RWPE1 (cell line): Measurements from ENCODE around the gene TES.
"Not testable (repeated sequence)": the region's sequence is repeated elsewhere in the genome, so short reads cannot be mapped to it uniquely, and the experiment has no call there.

Experiments used
- CTCF ChIA-PET: fragments of 350-600 bp; sonication (Branson Sonifier 250); formaldehyde crosslinking; extraction: SDS; loops from one replicate; lab custom pipeline; 2021; lab: Yijun Ruan, JAX
- POLR2A ChIA-PET: fragments of 400-600 bp; formaldehyde crosslinking; extraction: SDS; loops from one replicate; lab custom pipeline; 2020; ENCODE audit warnings: antibody characterized with exemption; ENCODE audit not compliant: low non-redundant PET; lab: Yijun Ruan, JAX
- DNase-seq: peaks from one replicate; pipeline ENCODE4 v3.0.0; 2012; ENCODE audit warnings: low spot score
- H3K27ac ChIP-seq: fragments of 450-650 bp; 2 replicates; pipeline ENCODE4 v1.5.1; 2017
- TF ChIP-seq, protein P1 (sequence below): fragments of 450-650 bp; conservative IDR thresholded peaks from 2 replicates; pipeline ENCODE4 v1.5.1; 2017; ENCODE audit warnings: low read depth, mild to moderate bottlenecking

Gene TES

GRCh38 chr7:116240024-116240668 is 29.8 kb downstream of the TES start:
- H3K27ac ChIP-seq: no peak overlapping the region
- ChIA-PET POLR2A (no interaction called here), CTCF (interaction anchor here (0.6 to 1.6 kb wide), 3 partner anchors 19 to 432 kb away, joined by 3 to 6 read pairs (median 5); partner anchors contain the start of gene MET)
- TF ChIP-seq, protein P1, sequence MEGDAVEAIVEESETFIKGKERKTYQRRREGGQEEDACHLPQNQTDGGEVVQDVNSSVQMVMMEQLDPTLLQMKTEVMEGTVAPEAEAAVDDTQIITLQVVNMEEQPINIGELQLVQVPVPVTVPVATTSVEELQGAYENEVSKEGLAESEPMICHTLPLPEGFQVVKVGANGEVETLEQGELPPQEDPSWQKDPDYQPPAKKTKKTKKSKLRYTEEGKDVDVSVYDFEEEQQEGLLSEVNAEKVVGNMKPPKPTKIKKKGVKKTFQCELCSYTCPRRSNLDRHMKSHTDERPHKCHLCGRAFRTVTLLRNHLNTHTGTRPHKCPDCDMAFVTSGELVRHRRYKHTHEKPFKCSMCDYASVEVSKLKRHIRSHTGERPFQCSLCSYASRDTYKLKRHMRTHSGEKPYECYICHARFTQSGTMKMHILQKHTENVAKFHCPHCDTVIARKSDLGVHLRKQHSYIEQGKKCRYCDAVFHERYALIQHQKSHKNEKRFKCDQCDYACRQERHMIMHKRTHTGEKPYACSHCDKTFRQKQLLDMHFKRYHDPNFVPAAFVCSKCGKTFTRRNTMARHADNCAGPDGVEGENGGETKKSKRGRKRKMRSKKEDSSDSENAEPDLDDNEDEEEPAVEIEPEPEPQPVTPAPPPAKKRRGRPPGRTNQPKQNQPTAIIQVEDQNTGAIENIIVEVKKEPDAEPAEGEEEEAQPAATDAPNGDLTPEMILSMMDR: no peak
- DNase-seq: no peak

DNA sequence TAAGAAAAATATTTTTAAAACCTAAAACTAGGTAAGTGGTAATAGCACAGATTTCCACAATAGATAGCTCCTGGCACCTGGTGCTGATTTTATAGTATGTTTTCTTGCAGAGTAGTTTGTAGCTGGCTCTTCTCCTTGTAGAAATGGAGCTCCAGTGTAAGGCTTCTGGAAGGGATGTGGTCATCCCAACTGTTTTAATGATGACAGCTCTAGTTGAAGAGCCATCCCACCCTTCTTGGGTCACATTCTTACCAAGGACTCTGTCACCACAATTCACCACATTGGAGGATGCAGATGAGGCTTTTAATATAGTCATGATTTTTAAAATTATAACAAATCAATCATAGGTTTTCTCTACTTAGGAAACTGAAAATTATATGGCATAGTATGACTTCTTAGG is 31.0 kb downstream of the TES start:
- no peak for DNase-seq
- ChIA-PET CTCF (no interaction called here), POLR2A (no interaction called here)
- H3K27ac ChIP-seq: no peak overlapping the region
- TF ChIP-seq, protein P1: no peak

GRCh38 chr7:116242178-116242577 is 31.8 kb downstream of the TES start:
- no peak overlapping the region for H3K27ac ChIP-seq
- TF ChIP-seq, protein P1: no peak; the same call in 1 of the 2 replicates
- no peak for DNase-seq
- CTCF ChIA-PET: interaction anchor here (0.5 to 0.7 kb wide), 4 partner anchors 104 to 350 kb away, joined by 3 read pairs; no protein-coding TSS in a partner anchor
- POLR2A ChIA-PET: no interaction called here

GRCh38 chr7:116242759-116243158 is 32.4 kb downstream of the TES start:
- no peak for DNase-seq
- TF ChIP-seq, protein P1: no peak
- CTCF ChIA-PET: interaction anchor here (0.5 to 0.7 kb wide), 3 partner anchors 109 to 349 kb away, joined by 3 read pairs; no protein-coding TSS in a partner anchor
- no peak overlapping the region for H3K27ac ChIP-seq
- POLR2A ChIA-PET: no interaction called here

- DNase-seq, POLR2A ChIA-PET, CTCF ChIA-PET, H3K27ac ChIP-seq: not testable (repeated sequence)
Observed at GRCh38 chr7:116244803-116245202, 34.5 kb downstream of the TES start.

DNA sequence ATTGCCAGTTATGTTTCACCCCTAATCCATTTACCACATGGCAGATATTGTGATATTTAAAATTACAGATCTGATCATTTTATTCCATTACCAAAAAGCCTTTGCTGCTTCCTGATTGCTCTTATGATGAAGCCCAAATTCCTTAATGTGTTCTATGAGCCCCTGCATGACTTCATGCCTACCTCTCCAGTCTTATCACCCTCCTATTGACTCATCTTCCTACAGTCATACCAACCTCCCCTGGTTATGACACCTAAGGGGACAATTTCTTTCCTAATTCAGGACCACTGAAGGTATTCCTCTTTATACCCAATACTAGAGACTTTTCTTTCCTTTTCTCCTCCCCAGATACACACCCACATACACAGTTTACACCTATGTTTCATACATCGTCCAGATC is 36.0 kb downstream of the TES start:
- CTCF ChIA-PET: no interaction called here
- POLR2A ChIA-PET: no interaction called here
- H3K27ac ChIP-seq: no peak overlapping the region
- TF ChIP-seq, protein P1: no peak
- no peak for DNase-seq

DNA sequence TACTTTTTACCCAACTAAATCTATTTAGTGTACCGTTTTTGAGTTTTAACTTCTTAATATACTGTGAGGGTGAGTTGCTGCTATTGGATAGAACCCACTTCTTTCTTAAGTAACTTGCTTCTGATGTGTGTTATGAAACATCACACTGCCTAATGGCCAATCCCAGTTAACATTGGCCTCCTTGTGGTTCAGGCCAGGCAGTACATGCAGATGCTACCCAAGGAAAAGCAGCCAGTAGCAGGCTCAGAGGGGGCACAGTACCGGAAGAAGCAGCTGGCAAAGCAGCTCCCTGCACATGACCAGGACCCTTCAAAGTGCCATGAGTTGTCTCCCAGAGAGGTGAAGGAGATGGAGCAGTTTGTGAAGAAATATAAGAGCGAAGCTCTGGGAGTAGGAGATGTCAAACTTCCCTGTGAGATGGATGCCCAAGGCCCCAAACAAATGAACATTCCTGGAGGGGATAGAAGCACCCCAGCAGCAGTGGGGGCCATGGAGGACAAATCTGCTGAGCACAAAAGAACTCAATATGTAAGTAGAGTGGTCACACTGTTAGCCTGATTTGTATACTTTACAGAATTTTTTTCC is 39.7 kb downstream of the TES start:
- peak; percentile 23 for DNase-seq
- TF ChIP-seq, protein P1: peak; percentile 35
- POLR2A ChIA-PET: no interaction called here
- CTCF ChIA-PET: interaction anchor here (0.5 to 0.7 kb wide), 2 partner anchors 26 to 77 kb away, joined by 3 to 4 read pairs; no protein-coding TSS in a partner anchor
- 0 out of 2 replicates have a peak overlapping the region, but pooled peaks have one; percentile 13 for H3K27ac ChIP-seq
